T-helper 1 cell treated with Interleukin-12 subunit alpha and Interleukin-12 subunit beta and Interleukin-4 antibody, amounts not matched to agents 30 ng/mL and 1 ng/mL, for 36 hours (primary cell): ENCODE data around the gene WNK2. TPM values are rescaled to one million over a fixed set of nuclear protein-coding genes. Genes with fewer than 3 reads are reported as not detected.
"Not testable (repeated sequence)": the region's sequence is repeated elsewhere in the genome, so short reads cannot be mapped to it uniquely, and the experiment has no call there.

Experiments
- intact Hi-C: fragments of 100-400 bp; cut with micrococcal nuclease; formaldehyde crosslinking; loops from one replicate; pipeline ENCODE4 v1.15.1; 2024
- total RNA-seq: library from RNA; stranded (reverse); gene quantifications from 2 replicates; pipeline ENCODE4 v1.2.3, GENCODE V29; 2022

WNK2 gene
- total RNA-seq, 1 donor from 2014 or later: 0.22 TPM

- intact Hi-C loops: not testable (repeated sequence)
Observed at GRCh38 chr9:93359907-93360306, 176.0 kb downstream of the WNK2 start.

- intact Hi-C loops: no loop called here
Observed at GRCh38 chr9:93361995-93362394, 178.1 kb downstream of the WNK2 start.

- intact Hi-C loops: no loop called here
Observed at GRCh38 chr9:93364734-93365426, 180.9 kb downstream of the WNK2 start.

- intact Hi-C loops: no loop called here
Observed at GRCh38 chr9:93365427-93366118, 181.6 kb downstream of the WNK2 start.

- intact Hi-C loops: no loop called here
Observed at GRCh38 chr9:93366119-93366447, 182.1 kb downstream of the WNK2 start.

GRCh38 chr9:93366486-93366885 is 182.5 kb downstream of the WNK2 start:
- intact Hi-C loops: not testable (repeated sequence)

GRCh38 chr9:93368437-93368836 is 184.5 kb downstream of the WNK2 start:
- intact Hi-C loops: no loop called here

GRCh38 chr9:93369686-93370085 is 185.7 kb downstream of the WNK2 start:
- intact Hi-C loops: no loop called here

Other genes starting within 250 kb of the WNK2 start
- gene FGD3, start 236.6 kb upstream of the WNK2 start, total RNA-seq: 129 and 133 TPM in 2 replicates
- 80.6 and 86.2 TPM in 2 replicates for gene SUSD3, start 125.4 kb upstream of the WNK2 start, total RNA-seq
- 61.1 and 68.4 TPM in 2 replicates for gene CARD19, start 87.9 kb upstream of the WNK2 start, total RNA-seq
- 89.9 and 90.8 TPM in 2 replicates for gene NINJ1, start 49.9 kb upstream of the WNK2 start, total RNA-seq